Measurements from ENCODE around the gene PDZD2. TPM values are rescaled to one million over a fixed set of nuclear protein-coding genes. Genes with fewer than 3 reads are reported as not detected.
A peak's percentile ranks its signal among the peaks of the same experiment; 100 is the strongest.

Gene PDZD2
- total RNA-seq, 3 donors from 2014 or later (not counting 1 experiment from before 2014, with no cell fraction given), result 0.50 to 1.3 (median 0.66) TPM

DNA sequence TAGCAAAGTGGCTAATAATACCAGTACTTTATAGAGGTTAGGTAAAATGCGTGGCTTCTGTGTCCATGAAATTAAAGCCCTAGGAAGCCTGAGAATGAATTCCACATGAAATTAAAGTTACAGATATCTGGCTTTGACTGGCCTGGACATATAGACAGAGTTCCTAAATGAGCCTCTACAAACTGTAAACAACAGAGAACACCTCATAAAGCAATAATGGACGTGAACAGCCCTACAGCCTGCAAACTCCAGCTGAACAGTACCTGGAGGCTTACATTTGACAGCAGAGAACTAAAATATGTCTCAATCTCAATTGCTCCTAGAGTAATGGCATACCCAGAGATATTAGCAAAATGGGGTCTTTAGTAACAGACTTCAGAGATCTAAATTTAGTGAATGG, 506.4 kb downstream of the PDZD2 start:
- intact Hi-C loops (cut with micrococcal nuclease), result no loop called here
- ATAC-seq (no peak), DNase-seq (no peak)
- H3K27me3 ChIP-seq (ENCODE audit: control insufficient read depth, insufficient read depth, low read length), result no peaks in the 10 kb centered on the region
- H3K27me3 Mint-ChIP-seq (ENCODE audit: low read depth in 2 of 2), result no peaks in the 10 kb centered on the region
- 66% methylated on average over 2 of the region's 2 CpGs for WGBS (ENCODE audit: insufficient coverage)
- no peaks in the 10 kb centered on the region for H3K9me3 ChIP-seq (ENCODE audit: control insufficient read depth, insufficient read depth, low read length)
- peaks cover 8% of the 10 kb centered on the region for H3K4me1 ChIP-seq (ENCODE audit: control insufficient read depth, insufficient read depth, low read length)
- no peak overlapping the region for H3K4me3 ChIP-seq (ENCODE audit: low read length)
- peaks cover 45 to 48% of the 10 kb centered on the region in 2 donors for H3K4me1 Mint-ChIP-seq
- no peak overlapping the region for H3K4me3 Mint-ChIP-seq
- no peak for TF ChIP-seq CTCF (IDR thresholded peaks at IDR 0.05)
- H3K36me3 ChIP-seq (ENCODE audit: control insufficient read depth, insufficient read depth, low read length), result peaks cover 2% of the 10 kb centered on the region
- H3K27ac ChIP-seq (ENCODE audit: low read length), result no peak overlapping the region
- H3K27ac Mint-ChIP-seq, result peak overlapping the region; percentile 68 to 76
- no peaks in the 10 kb centered on the region for H3K36me3 Mint-ChIP-seq
- H3K9me3 Mint-ChIP-seq, result no peaks in the 10 kb centered on the region

DNA sequence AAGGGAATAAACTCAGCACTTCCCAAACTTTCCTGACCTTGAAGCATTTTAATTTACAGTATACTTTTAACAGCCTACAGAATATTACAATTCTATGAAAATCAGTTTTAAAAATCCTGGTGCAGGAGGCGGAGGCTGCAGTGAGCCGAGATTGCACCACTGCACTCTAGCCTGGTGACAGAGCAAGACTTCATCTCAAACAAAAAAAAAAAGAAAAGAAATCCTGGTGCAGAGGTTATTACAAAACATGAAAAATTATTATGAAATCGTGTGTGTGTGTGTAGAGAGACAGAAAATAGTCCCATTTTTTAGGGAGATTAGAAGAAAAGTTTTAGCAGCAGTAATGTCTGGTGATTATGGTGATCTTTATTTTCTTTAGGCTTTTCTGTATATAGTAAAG, 508.3 kb downstream of the PDZD2 start:
- intact Hi-C loops (cut with micrococcal nuclease), result no loop called here
- 90% methylated on average over 1 of the region's 3 CpGs for WGBS (ENCODE audit: insufficient coverage)
- Histone ChIP-seq H3K27me3 (ENCODE audit: control insufficient read depth, insufficient read depth, low read length) (no peaks in the 10 kb centered on the region), H3K27ac (ENCODE audit: low read length) (no peak overlapping the region), H3K9me3 (ENCODE audit: control insufficient read depth, insufficient read depth, low read length) (no peaks in the 10 kb centered on the region), H3K4me1 (ENCODE audit: control insufficient read depth, insufficient read depth, low read length) (peaks cover 12% of the 10 kb centered on the region), H3K4me3 (ENCODE audit: low read length) (no peak overlapping the region), H3K36me3 (ENCODE audit: control insufficient read depth, insufficient read depth, low read length) (peaks cover 2% of the 10 kb centered on the region)
- Mint-ChIP-seq H3K9me3 (no peaks in the 10 kb centered on the region), H3K4me3 (no peak overlapping the region), H3K36me3 (no peaks in the 10 kb centered on the region), H3K27ac (peak overlapping the region; percentile 41 to 65), H3K27me3 (ENCODE audit: low read depth in 2 of 2) (no peaks in the 10 kb centered on the region), H3K4me1 (peaks cover 56% of the 10 kb centered on the region in 2 donors)
- TF ChIP-seq CTCF (IDR thresholded peaks at IDR 0.05), result no peak
- DNase-seq, result no peak
- ATAC-seq, result no peak

DNA sequence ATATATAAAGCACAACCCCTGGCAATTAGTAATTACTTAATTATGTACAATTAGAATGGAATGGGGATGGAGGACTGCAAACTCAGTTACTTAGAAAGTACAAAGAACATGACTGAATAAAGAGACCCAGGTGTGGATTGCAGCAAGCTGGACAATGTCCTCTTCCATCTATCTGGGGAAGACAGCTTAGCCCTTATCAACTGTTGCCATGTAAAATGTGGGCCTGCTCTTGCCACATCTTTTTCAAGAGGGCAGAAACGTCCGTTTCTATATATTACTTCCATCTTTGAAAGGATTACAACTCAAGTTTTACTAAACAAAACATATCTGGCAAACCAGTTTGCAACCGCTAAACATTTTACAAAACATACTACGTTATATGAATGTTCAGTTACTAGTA, 509.0 kb downstream of the PDZD2 start:
- Histone ChIP-seq H3K36me3 (ENCODE audit: control insufficient read depth, insufficient read depth, low read length) (peaks cover 2% of the 10 kb centered on the region), H3K4me3 (ENCODE audit: low read length) (no peak overlapping the region), H3K9me3 (ENCODE audit: control insufficient read depth, insufficient read depth, low read length) (no peaks in the 10 kb centered on the region), H3K4me1 (ENCODE audit: control insufficient read depth, insufficient read depth, low read length) (peaks cover 12% of the 10 kb centered on the region), H3K27me3 (ENCODE audit: control insufficient read depth, insufficient read depth, low read length) (no peaks in the 10 kb centered on the region), H3K27ac (ENCODE audit: low read length) (no peak overlapping the region)
- no peak for DNase-seq
- intact Hi-C loops (cut with micrococcal nuclease), result no loop called here
- WGBS (ENCODE audit: insufficient coverage), result 80% methylated on average over 1 of the region's 4 CpGs
- H3K4me1 Mint-ChIP-seq, result peaks cover 61% of the 10 kb centered on the region in 2 donors
- no peaks in the 10 kb centered on the region for H3K9me3 Mint-ChIP-seq
- no peak for ATAC-seq
- no peaks in the 10 kb centered on the region for H3K27me3 Mint-ChIP-seq (ENCODE audit: low read depth in 2 of 2)
- no peak overlapping the region for H3K4me3 Mint-ChIP-seq
- no peak for TF ChIP-seq CTCF (IDR thresholded peaks at IDR 0.05)
- peak overlapping the region in 1 of 2 donors; percentile 41 for H3K27ac Mint-ChIP-seq
- no peaks in the 10 kb centered on the region for H3K36me3 Mint-ChIP-seq

- H3K27ac Mint-ChIP-seq, result peak overlapping the region in 1 of 2 donors; percentile 61
- no peak overlapping the region for H3K4me3 Mint-ChIP-seq
These were observed 511.4 kb downstream of the PDZD2 start for GRCh38 chr5:32150366-32150765.

More at GRCh38 chr5:32150366-32150765, 511.4 kb downstream of the PDZD2 start:
- Histone ChIP-seq H3K4me3 (ENCODE audit: low read length) (no peak overlapping the region), H3K36me3 (ENCODE audit: control insufficient read depth, insufficient read depth, low read length) (peaks cover 3% of the 10 kb centered on the region), H3K27ac (ENCODE audit: low read length) (no peak overlapping the region), H3K27me3 (ENCODE audit: control insufficient read depth, insufficient read depth, low read length) (no peaks in the 10 kb centered on the region), H3K9me3 (ENCODE audit: control insufficient read depth, insufficient read depth, low read length) (no peaks in the 10 kb centered on the region), H3K4me1 (ENCODE audit: control insufficient read depth, insufficient read depth, low read length) (peaks cover 20% of the 10 kb centered on the region)
- no peaks in the 10 kb centered on the region for H3K27me3 Mint-ChIP-seq (ENCODE audit: low read depth in 2 of 2)
- H3K36me3 Mint-ChIP-seq, result no peaks in the 10 kb centered on the region
- intact Hi-C loops (cut with micrococcal nuclease), result no loop called here
- WGBS (ENCODE audit: insufficient coverage), result 86% methylated on average over 1 of the region's 1 CpG
- ATAC-seq (no peak), DNase-seq (no peak)
- H3K4me1 Mint-ChIP-seq, result peaks cover 57 to 65% of the 10 kb centered on the region in 2 donors
- H3K9me3 Mint-ChIP-seq, result no peaks in the 10 kb centered on the region
- TF ChIP-seq CTCF (IDR thresholded peaks at IDR 0.05), result no peak

Measured in natural killer cell (primary cell).